ENCODE measurements around the gene DNAJC30. TPM values are rescaled to one million over a fixed set of nuclear protein-coding genes. Genes with fewer than 3 reads are reported as not detected.
"Not testable (repeated sequence)": the region's sequence is repeated elsewhere in the genome, so short reads cannot be mapped to it uniquely, and the experiment has no call there.

Gene DNAJC30
- total and polyA plus RNA-seq, 12 donors = 7.1 to 28.2 (median 14.9) TPM

GRCh38 chr7:73659983-73660382, 23.3 kb downstream of the DNAJC30 start:
- DNase-seq = no peak

GRCh38 chr7:73655309-73655708, 27.9 kb downstream of the DNAJC30 start:
- H3K4me1 ChIP-seq (replicated peaks in 1 of 2); H3K27ac ChIP-seq; H3K27me3 ChIP-seq; H3K4me3 ChIP-seq; H3K9me3 ChIP-seq (replicated peaks in 1 of 3); intact Hi-C loops (cut with DNase I); DNase-seq; H3K36me3 ChIP-seq (replicated peaks in 1 of 2): not testable (repeated sequence)
- WGBS, 4 donors = 81 to 86% (median 82%) methylated on average over 4 of the region's 4 CpGs

More at GRCh38 chr7:73659983-73660382, 23.3 kb downstream of the DNAJC30 start:
- intact Hi-C loops (cut with DNase I) = no loop called here
- Histone ChIP-seq H3K4me3 (no peak overlapping the region), H3K4me1 (replicated peaks in 1 of 2) (no peaks in the 10 kb centered on the region), H3K9me3 (replicated peaks in 1 of 3) (no peaks in the 10 kb centered on the region), H3K27me3 (no peaks in the 10 kb centered on the region), H3K36me3 (replicated peaks in 1 of 2) (no peaks in the 10 kb centered on the region), H3K27ac (no peak overlapping the region)
- WGBS, 4 donors = 55 to 63% (median 60%) methylated on average over 8 of the region's 8 CpGs
- no peak for TF ChIP-seq POLR2A (IDR thresholded peaks at IDR 0.05)
- TF ChIP-seq CTCF (IDR thresholded peaks at IDR 0.05) = no peak

GRCh38 chr7:73652541-73652949, 30.7 kb downstream of the DNAJC30 start:
- Histone ChIP-seq H3K4me1 (replicated peaks in 1 of 2) (peaks cover 0 to 4% of the 10 kb centered on the region in 2 donors), H3K9me3 (replicated peaks in 1 of 3) (no peaks in the 10 kb centered on the region), H3K36me3 (replicated peaks in 1 of 2) (no peaks in the 10 kb centered on the region), H3K27ac (no peak overlapping the region), H3K27me3 (peaks cover 10% of the 10 kb centered on the region), H3K4me3 (no peak overlapping the region)
- TF ChIP-seq POLR2A (IDR thresholded peaks at IDR 0.05) (no peak), CTCF (IDR thresholded peaks at IDR 0.05) (no peak)
- DNase-seq = no peak
- intact Hi-C loops (cut with DNase I) = no loop called here
- WGBS, 4 donors = 65 to 81% (median 77%) methylated on average over 11 of the region's 11 CpGs

GRCh38 chr7:73650524-73650923, 32.7 kb downstream of the DNAJC30 start:
- intact Hi-C loops (cut with DNase I) = no loop called here
- Histone ChIP-seq H3K9me3 (replicated peaks in 1 of 3) (no peaks in the 10 kb centered on the region), H3K27ac (no peak overlapping the region), H3K4me1 (replicated peaks in 1 of 2) (peaks cover 0 to 4% of the 10 kb centered on the region in 2 donors), H3K27me3 (peaks cover 21% of the 10 kb centered on the region), H3K4me3 (no peak overlapping the region), H3K36me3 (replicated peaks in 1 of 2) (no peaks in the 10 kb centered on the region)
- no peak for DNase-seq
- TF ChIP-seq CTCF (IDR thresholded peaks at IDR 0.05) (no peak), POLR2A (IDR thresholded peaks at IDR 0.05) (no peak)
- 55 to 74% (median 59%) methylated on average over 2 to 5 of the region's 5 CpGs for WGBS, 4 donors

- Histone ChIP-seq H3K36me3 (replicated peaks in 1 of 2) (no peaks in the 10 kb centered on the region), H3K9me3 (replicated peaks in 1 of 3) (no peaks in the 10 kb centered on the region), H3K27ac (no peak overlapping the region), H3K4me3 (no peak overlapping the region), H3K27me3 (peaks cover 21% of the 10 kb centered on the region), H3K4me1 (replicated peaks in 1 of 2) (peaks cover 0 to 4% of the 10 kb centered on the region in 2 donors)
- 49 to 62% (median 57%) methylated on average over 6 to 9 of the region's 9 CpGs for WGBS, 4 donors
- TF ChIP-seq POLR2A (IDR thresholded peaks at IDR 0.05) (no peak), CTCF (IDR thresholded peaks at IDR 0.05) (no peak)
- DNase-seq = no peak
- intact Hi-C loops (cut with DNase I) = no loop called here
Measured at GRCh38 chr7:73649576-73649975, 33.7 kb downstream of the DNAJC30 start.

Data from adrenal gland (tissue), 12 donors.